NB4 (cell line): ENCODE results near the gene SUCO.
A peak's percentile ranks its signal among the peaks of the same experiment; 100 is the strongest.
"Not testable (repeated sequence)": the region's sequence is repeated elsewhere in the genome, so short reads cannot be mapped to it uniquely, and the experiment has no call there.

Source experiments
- DNase-seq: peaks from one replicate; pipeline ENCODE4 v3.0.0; 2010; ENCODE audit warnings: low read depth
- H3K4me3 ChIP-seq: one replicate; pipeline ENCODE4 v1.5.1; 2011; ENCODE audit warnings: mild to moderate bottlenecking, low read depth, low read length, moderate library complexity
- CTCF ChIP-seq: IDR thresholded peaks from one replicate; pipeline ENCODE4 v1.5.1; 2012; ENCODE audit warnings: low read depth, low read length
- MAX ChIP-seq: IDR thresholded peaks from 2 replicates; pipeline ENCODE4 v1.6.1; 2011; ENCODE audit warnings: low read depth, low read length
- MYC ChIP-seq: IDR thresholded peaks from 2 replicates; pipeline ENCODE4 v1.6.1; 2011; ENCODE audit warnings: low read depth, low read length
- POLR2A ChIP-seq: IDR thresholded peaks from 2 replicates; pipeline ENCODE4 v1.6.1; 2011; ENCODE audit warnings: mild to moderate bottlenecking; ENCODE audit not compliant: insufficient read length; ENCODE audit errors: extremely low read depth

Gene SUCO

GRCh38 chr1:172581779-172582178 lies 48.8 kb downstream of the SUCO start:
- TF ChIP-seq CTCF (no peak), MAX (no peak), MYC (no peak), POLR2A (no peak)
- no peak overlapping the region for H3K4me3 ChIP-seq
- DNase-seq, result no peak

GRCh38 chr1:172582889-172583288 lies 49.9 kb downstream of the SUCO start:
- no peak for TF ChIP-seq POLR2A
- no peak for TF ChIP-seq MAX
- no peak for TF ChIP-seq CTCF
- TF ChIP-seq MYC, result no peak
- peak; percentile 15 for DNase-seq
- H3K4me3 ChIP-seq, result no peak overlapping the region

GRCh38 chr1:172585348-172585747 lies 52.4 kb downstream of the SUCO start:
- no peak overlapping the region for H3K4me3 ChIP-seq
- no peak for TF ChIP-seq CTCF
- no peak for DNase-seq

- no peak overlapping the region for H3K4me3 ChIP-seq
- no peak for DNase-seq
- TF ChIP-seq MAX (no peak), POLR2A (no peak), CTCF (no peak), MYC (no peak)
Measured at GRCh38 chr1:172585861-172586260, 52.9 kb downstream of the SUCO start.

GRCh38 chr1:172588296-172589291 lies 55.6 kb downstream of the SUCO start:
- H3K4me3 ChIP-seq, result no peak overlapping the region
- TF ChIP-seq MYC, result no peak
- TF ChIP-seq POLR2A, result no peak
- TF ChIP-seq MAX, result no peak
- TF ChIP-seq CTCF, result no peak
- DNase-seq, result peak; percentile 67

GRCh38 chr1:172589553-172589952 lies 56.6 kb downstream of the SUCO start:
- no peak for DNase-seq
- TF ChIP-seq MYC (no peak), POLR2A (no peak), MAX (no peak), CTCF (no peak)
- H3K4me3 ChIP-seq, result no peak overlapping the region

- not testable (repeated sequence) for H3K4me3 ChIP-seq, DNase-seq
Measured at GRCh38 chr1:172591429-172591828, 58.5 kb downstream of the SUCO start.

- H3K4me3 ChIP-seq, DNase-seq: not testable (repeated sequence)
Measured at GRCh38 chr1:172595066-172595465, 62.1 kb downstream of the SUCO start.

GRCh38 chr1:172596782-172597181 lies 63.8 kb downstream of the SUCO start:
- DNase-seq, H3K4me3 ChIP-seq: not testable (repeated sequence)
